NAMALWA (cell line): ENCODE results near the gene MAN2A2.

Experiments used
- DNase-seq: peaks from one replicate; pipeline ENCODE4 v3.0.0-alpha.2; 2015; ENCODE audit warnings: low spot score

MAN2A2 gene

DNA sequence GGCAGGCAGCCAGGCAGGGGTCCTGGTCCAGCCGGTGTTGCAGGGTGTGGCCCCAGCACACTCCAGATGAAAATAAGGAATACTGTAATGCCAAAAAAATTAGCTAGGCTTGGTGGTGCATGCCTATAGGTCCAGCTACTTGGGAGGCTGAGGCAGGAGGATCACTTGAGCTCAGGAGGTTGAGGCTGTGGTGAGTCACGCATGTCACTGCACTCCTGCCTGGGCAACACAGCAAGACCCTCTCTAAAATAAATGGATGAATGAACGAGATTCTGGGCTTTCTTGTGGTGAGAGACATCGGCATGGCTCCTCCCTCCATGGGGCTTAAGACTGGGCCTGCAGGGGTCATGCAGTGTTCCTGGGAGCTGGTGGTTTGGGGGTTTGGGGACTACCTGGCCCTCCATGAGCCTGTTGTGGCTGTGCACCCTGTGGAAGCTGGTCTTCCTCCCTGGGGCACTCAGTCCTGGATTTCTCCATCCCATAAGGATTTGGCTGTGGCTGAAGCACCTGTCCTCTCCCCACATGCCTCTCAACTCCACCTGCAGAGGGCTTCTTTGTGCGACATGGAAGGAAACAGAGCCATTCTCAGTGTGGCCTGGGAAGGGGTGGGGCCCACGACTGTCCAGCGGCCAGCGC lies 44.0 kb downstream of the MAN2A2 start:
- DNase-seq, result no peak

DNA sequence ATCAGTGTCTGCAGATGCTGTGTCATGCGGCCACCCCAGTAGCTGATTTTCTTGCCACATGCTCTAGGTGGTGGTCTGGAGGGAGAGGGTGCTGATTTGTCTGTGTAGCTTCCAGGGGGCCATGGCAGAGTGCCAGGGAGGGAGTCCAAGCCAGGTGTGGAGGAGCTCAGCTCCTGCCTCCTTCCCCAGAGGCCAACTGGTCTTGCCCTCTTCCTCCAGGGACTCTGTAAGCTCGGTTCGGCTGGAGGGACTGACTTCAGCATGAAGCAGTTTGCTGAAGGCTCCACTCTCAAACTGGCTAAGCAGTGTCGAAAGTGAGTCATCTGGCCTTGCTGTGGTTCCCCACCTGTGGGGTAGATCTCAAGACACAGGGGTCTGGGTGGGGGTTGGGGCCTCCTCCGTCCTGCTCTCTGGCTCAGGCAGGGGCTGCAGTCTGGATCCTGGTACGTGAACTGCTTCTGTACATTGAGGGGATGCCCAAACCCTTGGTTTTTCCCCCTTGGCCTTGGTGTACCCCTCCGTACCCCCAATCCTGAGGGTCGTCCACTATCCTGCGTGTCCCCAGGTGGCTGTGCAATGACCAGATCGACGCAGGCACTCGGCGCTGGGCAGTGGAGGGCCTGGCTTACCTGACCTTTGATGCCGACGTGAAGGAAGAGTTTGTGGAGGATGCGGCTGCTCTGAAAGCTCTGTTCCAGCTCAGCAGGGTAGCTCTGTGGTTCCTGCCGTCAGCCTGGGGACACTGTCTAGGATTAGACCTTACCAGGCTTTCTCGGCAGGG lies 44.7 kb downstream of the MAN2A2 start:
- DNase-seq, result no peak

DNA sequence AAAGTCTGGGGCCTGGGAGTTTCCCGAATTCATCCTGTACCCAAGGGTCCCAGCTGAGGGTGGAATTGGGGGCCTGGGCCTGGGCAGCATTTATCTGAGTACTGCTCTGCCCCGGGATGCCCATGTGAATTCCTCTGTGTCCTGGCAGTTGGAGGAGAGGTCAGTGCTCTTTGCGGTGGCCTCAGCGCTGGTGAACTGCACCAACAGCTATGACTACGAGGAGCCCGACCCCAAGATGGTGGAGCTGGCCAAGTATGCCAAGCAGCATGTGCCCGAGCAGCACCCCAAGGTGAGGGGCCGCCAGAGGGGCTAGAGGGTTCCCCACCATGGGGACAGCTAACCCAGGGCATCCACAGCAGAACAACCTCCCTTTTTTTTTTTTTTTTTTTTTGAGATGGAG lies 45.4 kb downstream of the MAN2A2 start:
- no peak for DNase-seq

DNA sequence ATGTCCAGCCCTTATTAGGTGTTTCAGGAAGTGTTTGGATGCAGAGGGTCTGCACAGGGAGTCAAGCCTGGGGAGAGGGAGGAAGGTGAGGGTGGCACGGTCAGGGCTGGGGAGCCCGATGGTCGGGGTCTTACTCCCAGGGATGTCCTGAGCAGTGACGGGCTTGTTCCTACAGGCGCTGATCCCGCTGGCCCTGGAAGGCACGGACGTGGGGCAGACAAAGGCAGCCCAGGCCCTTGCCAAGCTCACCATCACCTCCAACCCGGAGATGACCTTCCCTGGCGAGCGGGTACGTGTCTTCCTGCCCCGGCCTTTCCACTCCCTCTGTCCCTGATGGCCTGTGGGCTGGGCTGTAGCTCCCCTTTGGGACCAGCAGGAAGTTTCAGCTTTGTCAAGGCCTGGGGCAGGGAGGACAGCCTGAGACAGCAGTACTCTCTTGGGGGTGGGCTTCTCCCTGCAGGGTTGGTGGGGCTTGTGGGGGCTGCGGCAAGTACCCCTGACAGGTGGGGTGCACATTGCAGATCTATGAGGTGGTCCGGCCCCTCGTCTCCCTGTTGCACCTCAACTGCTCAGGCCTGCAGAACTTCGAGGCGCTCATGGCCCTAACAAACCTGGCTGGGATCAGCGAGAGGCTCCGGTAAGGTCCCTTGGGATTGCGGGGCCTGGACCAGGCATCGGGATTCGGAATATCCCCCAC lies 47.0 kb downstream of the MAN2A2 start:
- no peak for DNase-seq

DNA sequence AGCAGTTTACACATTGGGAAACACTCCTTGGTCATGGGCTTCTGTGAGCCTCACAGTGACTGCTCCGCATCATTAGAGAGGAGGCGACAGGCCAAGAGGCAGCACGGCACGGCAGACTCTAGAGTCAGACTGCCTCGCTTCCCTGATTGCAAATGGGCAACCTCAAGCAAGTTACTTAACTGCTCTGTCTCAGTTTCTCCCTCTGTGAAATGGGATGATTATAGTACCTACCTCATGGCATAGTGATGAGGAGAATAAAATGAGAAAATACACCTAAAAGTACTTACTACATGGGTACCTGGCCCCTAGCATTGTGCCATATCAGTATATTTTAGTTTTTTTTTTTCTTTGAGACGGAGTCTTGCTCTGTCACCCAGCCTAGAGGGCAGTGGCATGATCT lies 47.6 kb downstream of the MAN2A2 start:
- DNase-seq, result no peak

DNA sequence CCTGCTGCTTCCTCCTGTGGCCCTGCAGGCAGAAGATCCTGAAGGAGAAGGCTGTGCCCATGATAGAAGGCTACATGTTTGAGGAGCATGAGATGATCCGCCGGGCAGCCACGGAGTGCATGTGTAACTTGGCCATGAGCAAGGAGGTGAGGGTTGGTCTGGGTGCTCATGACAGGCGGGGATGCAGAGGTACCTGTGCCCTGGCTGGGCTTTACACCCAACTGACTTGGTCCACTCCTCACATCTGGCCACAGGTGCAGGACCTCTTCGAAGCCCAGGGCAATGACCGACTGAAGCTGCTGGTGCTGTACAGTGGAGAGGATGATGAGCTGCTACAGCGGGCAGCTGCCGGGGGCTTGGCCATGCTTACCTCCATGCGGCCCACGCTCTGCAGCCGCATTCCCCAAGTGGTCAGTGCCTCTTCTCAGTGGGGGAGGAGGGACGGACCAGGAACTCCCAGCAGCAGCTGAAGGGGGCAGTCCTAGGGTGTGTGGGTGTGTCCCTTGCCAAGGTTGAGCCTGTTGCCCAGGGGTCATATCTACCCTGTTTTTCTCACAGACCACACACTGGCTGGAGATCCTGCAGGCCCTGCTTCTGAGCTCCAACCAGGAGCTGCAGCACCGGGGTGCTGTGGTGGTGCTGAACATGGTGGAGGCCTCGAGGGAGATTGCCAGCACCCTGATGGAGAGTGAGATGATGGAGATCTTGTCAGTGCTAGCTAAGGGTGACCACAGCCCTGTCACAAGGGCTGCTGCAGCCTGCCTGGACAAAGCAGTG lies 50.0 kb downstream of the MAN2A2 start:
- no peak for DNase-seq

DNA sequence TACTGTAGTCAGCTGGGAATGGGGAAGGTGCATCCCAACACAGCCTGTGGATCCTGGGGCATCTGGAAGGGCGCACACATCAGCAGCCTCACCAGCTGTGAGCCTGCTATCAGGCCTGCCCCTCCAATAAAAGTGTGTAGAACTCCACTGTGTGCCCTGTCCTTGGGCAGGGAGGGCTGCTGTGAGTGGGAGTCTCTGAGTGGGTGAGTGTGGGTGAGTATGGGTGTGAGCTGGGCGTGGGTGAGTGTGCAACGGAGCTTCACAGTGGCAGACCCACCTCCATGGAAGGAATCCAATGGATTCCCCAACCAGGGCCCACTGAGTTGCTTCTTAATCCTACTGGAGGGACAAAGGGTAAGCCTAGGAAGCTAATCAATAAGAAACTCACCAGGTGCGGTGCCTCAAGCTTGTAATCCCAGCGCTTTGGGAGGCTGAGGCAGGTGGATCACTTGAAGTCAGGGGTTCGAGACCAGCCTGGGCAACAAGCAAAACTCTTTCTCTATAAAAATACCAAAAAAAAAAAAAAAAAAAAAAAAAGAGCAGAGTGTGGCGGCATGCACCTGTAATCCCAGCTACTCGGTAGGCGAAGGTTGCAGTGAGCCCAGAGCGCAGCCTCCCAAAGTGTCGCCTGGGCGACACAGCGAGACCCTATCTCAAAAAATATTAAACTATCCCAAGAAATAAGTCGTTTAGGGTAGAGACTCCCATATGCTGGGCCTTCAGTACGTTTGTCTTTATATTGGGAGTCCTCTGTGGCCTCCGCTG lies 51.0 kb downstream of the MAN2A2 start:
- DNase-seq, result no peak

DNA sequence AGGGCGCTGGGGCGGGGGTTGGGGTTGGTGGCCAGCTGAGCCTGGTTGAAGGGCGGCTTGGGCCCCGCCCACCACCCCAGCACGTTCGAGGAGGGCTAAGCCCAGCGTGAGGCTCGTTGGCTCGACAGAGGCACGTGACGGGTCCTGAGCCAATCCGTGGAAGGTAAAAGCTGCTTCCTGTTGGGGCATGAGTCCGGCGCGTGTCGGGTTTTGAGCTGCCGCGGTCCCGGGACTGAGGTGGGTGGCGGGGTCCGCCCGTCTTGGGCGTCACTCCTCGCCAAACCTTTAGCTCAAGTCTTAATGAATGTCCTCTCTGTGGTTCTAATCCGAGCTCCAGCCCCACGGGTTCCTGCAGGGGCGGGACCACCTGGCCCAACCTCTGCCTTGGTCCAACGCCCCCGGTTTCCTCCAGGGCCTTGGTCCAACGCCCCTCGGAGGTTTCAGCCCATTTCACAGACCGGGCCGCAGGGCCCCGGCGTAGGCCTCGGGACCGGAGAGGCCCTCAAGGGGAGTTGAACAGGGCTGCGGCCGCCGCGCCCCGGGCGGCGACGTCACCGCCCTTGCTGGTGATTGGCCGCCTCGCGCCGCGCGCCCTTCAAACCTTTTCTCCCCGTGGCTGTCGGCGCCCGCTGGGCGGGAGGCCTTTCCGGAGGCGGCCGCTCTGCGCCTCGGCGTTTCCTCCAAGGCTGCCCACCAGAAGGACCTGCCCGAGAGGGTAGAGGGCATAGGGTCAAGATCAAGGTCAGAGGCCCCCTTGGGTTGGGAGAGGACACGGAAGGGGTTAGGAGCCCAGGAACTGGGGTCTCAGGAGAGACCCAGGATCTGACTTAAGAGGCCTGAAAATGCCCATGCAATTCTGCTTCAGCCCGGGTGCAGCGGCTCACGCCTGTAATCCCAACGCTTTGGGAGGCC lies 51.9 kb downstream of the MAN2A2 start, which contains the start of gene RCCD1:
TSS of gene RCCD1 (plus strand) at position 173 of the 912 bp plus-strand sequence. CDS start 1,851 bp downstream, outside the sequence.
- peak; percentile 97 for DNase-seq

DNA sequence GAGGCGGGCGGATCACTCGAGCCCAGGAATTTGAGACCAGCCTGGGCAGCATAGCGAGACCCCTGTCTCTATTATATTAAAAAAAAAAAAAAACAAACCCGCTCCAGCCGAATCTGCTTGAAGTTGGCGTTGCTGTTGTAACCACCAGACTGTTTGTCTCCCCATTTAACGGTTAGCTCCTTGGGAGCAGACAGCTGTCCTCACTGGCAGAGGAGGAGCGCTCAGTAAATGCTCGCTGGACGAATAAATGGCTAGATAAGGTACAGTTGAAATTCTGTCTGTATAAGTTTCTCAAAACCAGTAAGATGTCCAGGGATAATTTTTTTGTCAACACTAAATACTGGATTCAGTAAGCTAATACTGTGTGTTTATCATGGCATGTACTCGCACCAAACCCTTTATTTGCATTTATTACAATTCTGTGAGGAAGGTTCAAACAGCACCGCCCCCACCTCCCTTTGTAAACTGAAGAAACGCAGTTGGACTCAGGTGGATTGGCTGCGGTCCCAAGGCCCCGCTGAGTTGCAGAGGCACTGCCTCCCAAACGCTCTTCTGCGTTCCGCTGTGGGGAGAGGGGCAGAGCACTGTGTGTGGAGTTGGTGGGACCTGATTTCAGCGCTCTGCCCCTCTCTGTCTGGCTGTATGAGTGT lies 52.6 kb downstream of the MAN2A2 start:
- peak; percentile 41 for DNase-seq

DNA sequence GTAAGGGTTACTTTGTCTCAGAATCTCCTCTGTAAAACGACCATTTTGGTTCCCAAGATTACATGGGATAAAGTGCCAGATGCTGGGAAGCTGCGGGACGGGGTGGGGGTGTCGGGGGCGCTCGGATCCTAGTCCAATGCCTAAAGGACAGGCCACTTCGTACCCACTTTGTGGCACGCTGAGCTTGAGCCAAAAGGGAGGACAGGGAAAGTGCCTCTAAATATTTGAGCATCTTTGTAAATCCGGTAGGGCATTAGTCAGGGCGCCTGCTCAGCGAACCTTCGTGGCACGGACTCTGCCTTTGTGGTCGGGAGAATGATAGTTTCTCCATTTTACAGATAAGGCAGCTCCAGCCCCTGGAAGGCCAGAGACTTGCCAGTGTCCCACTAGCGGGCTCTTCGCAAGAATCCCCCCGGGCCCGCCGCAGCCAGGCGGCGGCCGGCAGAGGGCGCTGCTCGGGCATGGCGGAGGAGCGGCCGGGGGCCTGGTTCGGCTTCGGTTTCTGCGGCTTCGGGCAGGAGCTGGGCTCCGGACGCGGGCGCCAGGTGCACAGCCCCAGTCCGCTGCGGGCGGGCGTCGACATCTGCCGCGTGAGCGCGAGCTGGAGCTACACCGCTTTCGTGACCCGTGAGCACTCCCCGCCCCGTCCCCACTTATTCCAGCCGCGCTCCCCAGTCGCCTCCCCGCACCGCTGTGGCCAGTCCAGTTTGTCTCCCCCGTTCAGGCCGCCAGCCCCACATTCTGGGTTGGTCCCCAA lies 53.4 kb downstream of the MAN2A2 start:
- peak; percentile 72 for DNase-seq

DNA sequence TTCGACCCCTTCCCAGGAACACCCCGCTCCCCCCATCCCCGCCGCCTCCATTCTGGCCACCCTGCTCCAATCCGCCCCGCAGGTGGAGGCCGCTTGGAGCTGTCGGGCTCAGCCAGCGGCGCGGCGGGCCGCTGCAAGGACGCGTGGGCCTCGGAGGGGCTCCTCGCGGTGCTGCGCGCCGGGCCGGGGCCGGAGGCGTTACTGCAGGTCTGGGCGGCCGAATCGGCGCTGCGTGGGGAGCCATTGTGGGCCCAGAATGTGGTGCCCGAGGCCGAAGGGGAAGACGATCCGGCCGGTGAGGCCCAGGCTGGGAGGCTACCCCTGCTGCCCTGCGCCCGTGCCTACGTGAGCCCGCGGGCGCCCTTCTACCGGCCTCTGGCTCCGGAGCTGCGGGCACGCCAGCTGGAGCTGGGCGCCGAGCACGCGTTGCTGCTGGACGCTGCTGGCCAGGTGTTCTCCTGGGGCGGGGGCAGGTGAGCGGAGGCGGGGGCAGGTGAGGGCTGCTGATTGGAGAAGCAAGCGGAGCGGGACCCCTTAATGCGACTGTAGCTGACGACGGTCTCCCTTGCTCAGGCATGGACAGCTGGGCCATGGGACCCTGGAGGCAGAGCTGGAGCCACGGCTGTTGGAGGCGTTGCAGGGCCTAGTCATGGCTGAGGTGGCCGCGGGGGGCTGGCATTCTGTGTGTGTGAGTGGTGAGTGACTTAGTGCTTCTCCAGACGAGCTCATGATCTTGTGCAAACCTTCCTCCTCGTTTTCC lies 54.1 kb downstream of the MAN2A2 start:
- no peak for DNase-seq

DNA sequence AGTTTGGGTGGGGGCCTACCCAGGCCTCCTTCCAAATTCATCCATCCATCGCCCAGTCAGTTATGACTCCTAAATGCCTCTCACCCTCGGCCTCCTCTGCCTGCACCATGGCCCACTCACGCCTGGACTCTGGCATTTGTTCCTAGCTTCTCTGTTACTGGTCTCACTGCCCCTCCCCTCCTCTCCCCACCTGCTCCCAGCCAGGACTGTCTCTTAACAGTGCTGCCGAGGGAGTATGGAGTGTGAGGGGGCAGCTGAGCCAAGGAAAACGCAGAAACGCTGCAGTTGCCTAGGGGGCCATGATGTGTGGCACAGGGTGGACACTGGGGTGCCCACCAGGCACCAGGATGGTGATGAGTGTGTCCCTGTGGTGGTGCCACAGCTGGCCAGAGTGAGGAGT lies 54.7 kb downstream of the MAN2A2 start:
- no peak for DNase-seq

DNA sequence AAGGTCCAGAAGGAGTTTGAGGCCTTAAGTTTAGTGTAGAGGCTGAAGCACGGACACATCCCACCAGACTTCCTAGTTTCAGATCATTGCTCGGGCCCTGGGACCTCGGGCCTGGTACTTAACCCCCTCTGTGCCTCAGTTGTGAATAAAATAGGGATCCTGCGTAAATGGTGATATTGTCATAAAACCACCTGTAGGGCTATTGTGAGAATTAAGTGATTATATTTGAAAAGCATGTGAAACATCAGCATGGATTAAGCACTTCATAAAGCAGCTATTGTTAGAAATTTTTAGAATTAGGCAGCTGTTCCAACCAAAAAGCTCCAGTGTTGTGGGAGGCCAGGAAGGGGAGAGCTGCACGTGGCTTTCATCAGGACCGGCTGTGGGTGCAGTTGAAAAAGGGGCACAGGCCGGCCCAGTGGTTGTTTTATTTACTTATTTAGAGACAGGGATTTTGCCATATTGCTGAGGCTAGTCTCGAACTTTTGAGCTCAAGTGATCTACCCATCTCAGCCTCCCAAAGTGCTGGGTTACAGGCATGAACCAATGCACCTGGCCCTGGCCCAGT lies 56.0 kb downstream of the MAN2A2 start:
- no peak for DNase-seq

DNA sequence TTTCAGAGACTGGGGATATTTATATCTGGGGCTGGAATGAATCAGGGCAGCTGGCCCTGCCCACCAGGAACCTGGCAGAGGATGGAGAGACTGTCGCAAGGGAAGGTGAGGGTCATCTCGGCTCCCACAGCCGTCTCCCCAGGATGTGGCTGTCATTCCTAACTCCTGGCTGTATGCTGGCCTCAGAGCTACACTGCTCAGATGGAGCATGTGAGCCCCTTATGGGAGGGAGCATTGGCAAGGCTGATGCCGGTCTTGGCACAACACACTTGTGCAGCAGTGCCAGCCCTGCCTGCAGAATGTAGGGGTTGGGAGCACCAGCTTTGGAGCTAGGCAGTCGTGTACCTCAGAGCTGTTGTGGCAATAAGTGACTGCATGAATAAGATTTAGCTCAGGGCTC lies 56.8 kb downstream of the MAN2A2 start:
- DNase-seq, result no peak

DNA sequence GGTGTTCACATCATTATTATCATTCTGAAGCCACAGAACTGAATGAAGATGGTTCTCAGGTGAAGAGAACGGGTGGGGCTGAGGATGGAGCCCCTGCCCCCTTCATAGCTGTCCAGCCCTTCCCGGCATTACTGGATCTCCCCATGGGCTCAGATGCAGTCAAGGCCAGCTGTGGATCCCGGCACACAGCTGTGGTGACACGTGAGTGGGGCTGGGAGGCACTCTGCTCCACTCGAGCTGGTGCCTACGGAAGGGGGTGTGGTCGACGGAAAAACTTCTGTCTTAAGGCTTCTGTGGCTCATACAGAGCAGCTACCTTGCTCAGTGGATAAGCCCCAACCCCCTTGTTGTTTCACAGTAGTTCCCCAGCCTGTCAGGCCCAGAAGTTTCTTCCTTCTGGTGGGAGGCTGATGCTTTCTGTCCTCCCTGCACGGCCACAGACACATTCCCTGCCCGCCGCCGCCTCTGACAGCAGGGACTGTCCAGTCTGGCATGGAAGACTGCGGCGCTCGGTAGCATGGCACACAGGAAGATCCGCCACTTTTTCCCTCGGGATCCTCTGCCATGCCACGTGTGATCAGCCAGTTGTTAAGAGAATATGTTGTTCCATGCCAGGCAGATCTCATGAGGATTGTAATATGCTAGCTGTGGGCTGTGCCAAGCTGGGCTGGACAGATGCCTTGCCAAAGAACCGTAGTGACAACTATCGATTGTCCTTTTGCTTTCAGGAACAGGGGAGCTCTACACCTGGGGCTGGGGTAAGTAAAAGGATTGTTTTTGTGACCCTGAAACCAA lies 57.4 kb downstream of the MAN2A2 start:
- no peak for DNase-seq

DNA sequence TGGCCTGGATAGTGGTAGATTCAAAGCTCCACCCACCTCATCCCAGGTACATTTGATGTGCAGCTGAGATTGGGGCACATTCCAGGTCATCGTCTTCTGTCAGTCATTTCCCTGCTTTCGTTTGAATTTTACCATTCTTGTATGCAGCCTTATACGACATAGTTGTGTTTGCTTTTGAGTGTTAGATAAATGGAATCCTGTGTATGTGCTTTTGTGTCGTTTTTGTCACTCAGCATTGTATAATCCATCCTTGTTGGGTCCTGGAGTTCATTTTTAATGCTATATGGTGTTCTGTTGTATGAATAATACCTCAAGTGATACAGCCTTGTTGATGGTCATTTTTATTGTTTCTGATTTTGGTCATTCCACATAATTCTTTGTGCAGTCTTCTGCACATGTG lies 58.9 kb downstream of the MAN2A2 start:
- DNase-seq, result no peak

DNA sequence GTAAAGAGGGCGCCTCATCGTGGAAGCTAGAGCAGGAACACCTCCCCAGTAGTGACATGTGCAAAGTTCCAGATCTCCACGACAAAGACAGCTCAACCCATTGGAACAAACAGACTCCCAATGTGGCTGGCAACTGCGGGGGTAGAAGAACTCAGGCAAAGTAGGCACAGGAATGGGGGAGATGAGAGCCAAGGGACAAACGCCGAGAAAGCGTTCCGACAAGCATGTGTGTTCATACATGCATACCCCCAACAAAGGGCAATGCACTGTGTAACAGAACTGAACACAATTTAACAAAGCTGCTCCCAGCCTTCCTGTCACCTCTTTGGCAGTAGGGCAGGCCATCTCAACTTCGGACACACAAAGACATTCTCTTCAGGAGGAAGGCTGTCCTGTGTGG lies 63.2 kb downstream of the MAN2A2 start:
- DNase-seq, result no peak
